Renal cortex interstitium (tissue), 11 donors: ENCODE results near the gene CRB3. TPM values are rescaled to one million over a fixed set of nuclear protein-coding genes. Genes with fewer than 3 reads are reported as not detected.
"Not testable (repeated sequence)": the region's sequence is repeated elsewhere in the genome, so short reads cannot be mapped to it uniquely, and the experiment has no call there.

ENCODE experiments used
- DNase-seq, 11 donors: peaks; one replicate each; pipeline ENCODE4 v3.0.0-alpha.2; 2013; ENCODE audit warnings: low read depth in 9 of 11, low spot score in 4 of 11; ENCODE audit errors: extremely low read depth in 1 of 11
- polyA plus RNA-seq, 3 donors: library from polyadenylated mRNA; unstranded; fragments of 120-200 nt; gene quantifications; one replicate each; pipeline ENCODE4 v1.2.1, GENCODE V29; 2013; ENCODE audit not compliant: insufficient read length in 3 of 3

CRB3 gene
- polyA plus RNA-seq, 3 donors: 21.7 to 41.8 (median 32.0) TPM

- no peak for DNase-seq
Observed at GRCh38 chr19:6425732-6426620, 38.1 kb upstream of the CRB3 start.

- DNase-seq: no peak
Observed at GRCh38 chr19:6427131-6427530, 36.9 kb upstream of the CRB3 start.

- DNase-seq: not testable (repeated sequence)
Observed at GRCh38 chr19:6428692-6429418, 35.2 kb upstream of the CRB3 start.

GRCh38 chr19:6429419-6430221, 34.5 kb upstream of the CRB3 start:
- DNase-seq: no peak

GRCh38 chr19:6431891-6432290, 32.2 kb upstream of the CRB3 start:
- DNase-seq: no peak

GRCh38 chr19:6433165-6433564, 30.9 kb upstream of the CRB3 start:
- no peak for DNase-seq

GRCh38 chr19:6433663-6434062, 30.4 kb upstream of the CRB3 start, which contains the start of gene SLC25A41:
Gene SLC25A41, minus strand, starts transcription at chr19:6433763. Its CDS starts 70 bp downstream, at chr19:6433693.
- DNase-seq: no peak

- no peak for DNase-seq
Observed at GRCh38 chr19:6439743-6440142, 24.3 kb upstream of the CRB3 start.

- DNase-seq: no peak
Observed at GRCh38 chr19:6440905-6441304, 23.2 kb upstream of the CRB3 start.

- no peak for DNase-seq
Observed at GRCh38 chr19:6442087-6442688, 21.9 kb upstream of the CRB3 start.

GRCh38 chr19:6443986-6444385, 20.1 kb upstream of the CRB3 start:
- DNase-seq: no peak

- no peak for DNase-seq
Observed at GRCh38 chr19:6446452-6446851, 17.6 kb upstream of the CRB3 start.

- no peak for DNase-seq
Observed at GRCh38 chr19:6448045-6448444, 16.0 kb upstream of the CRB3 start.

- no peak for DNase-seq
Observed at GRCh38 chr19:6450166-6450565, 13.9 kb upstream of the CRB3 start.

GRCh38 chr19:6451583-6452222, 12.4 kb upstream of the CRB3 start:
- DNase-seq: no peak

GRCh38 chr19:6452223-6452614, 11.9 kb upstream of the CRB3 start:
- DNase-seq: no peak

- DNase-seq: no peak
Observed at GRCh38 chr19:6452899-6453298, 11.2 kb upstream of the CRB3 start.

GRCh38 chr19:6453951-6454565, 10.0 kb upstream of the CRB3 start:
- no peak for DNase-seq
